GM19463 (cell line): ENCODE measurements around the gene TFE3.

Experiments used
- ATAC-seq: cut with Tn5 transposase; IDR thresholded peaks from one replicate; pipeline ENCODE4 v1.9.1; 2021; ENCODE audit warnings: mild to moderate bottlenecking, moderate library complexity; ENCODE audit not compliant: unreplicated experiment

The TFE3 gene

GRCh38 chrX:49043220-49043986 is at the start of gene TFE3:
TFE3 (minus strand) TSS chrX:49043357; CDS start chrX:49043226, 131 bp downstream.
- ATAC-seq, result peak; percentile 89

GRCh38 chrX:49089553-49089952 is 46.4 kb upstream of the TFE3 start:
- ATAC-seq, result no peak

GRCh38 chrX:49082271-49082871 is 39.2 kb upstream of the TFE3 start:
- no peak for ATAC-seq

- ATAC-seq, result peak; percentile 75
Observed at GRCh38 chrX:49079489-49080428, 36.6 kb upstream of the TFE3 start, which contains the start of gene WDR45. WDR45 (minus strand) TSS chrX:49079887; CDS start chrX:49078095, 1,792 bp downstream.

- ATAC-seq, result no peak
Observed at GRCh38 chrX:49077941-49078340, 34.8 kb upstream of the TFE3 start.

GRCh38 chrX:49075347-49075746 is 32.2 kb upstream of the TFE3 start:
- no peak for ATAC-seq

- peak; percentile 89 for ATAC-seq
Observed at GRCh38 chrX:49073601-49074575, 30.7 kb upstream of the TFE3 start, which contains the start of gene PRAF2. PRAF2 (minus strand) TSS chrX:49074002; CDS start chrX:49073987, 15 bp downstream.

GRCh38 chrX:49072712-49073095 is 29.5 kb upstream of the TFE3 start:
- ATAC-seq, result no peak

GRCh38 chrX:49071877-49072711 is 28.9 kb upstream of the TFE3 start:
- ATAC-seq, result no peak

GRCh38 chrX:49070988-49071387 is 27.8 kb upstream of the TFE3 start:
- no peak for ATAC-seq

- no peak for ATAC-seq
Observed at GRCh38 chrX:49069038-49069437, 25.9 kb upstream of the TFE3 start.

- ATAC-seq, result no peak
Observed at GRCh38 chrX:49067285-49068120, 24.3 kb upstream of the TFE3 start.

GRCh38 chrX:49066690-49067089 is 23.5 kb upstream of the TFE3 start:
- ATAC-seq, result no peak

- no peak for ATAC-seq
Observed at GRCh38 chrX:49066278-49066677, 23.1 kb upstream of the TFE3 start.

- no peak for ATAC-seq
Observed at GRCh38 chrX:49064735-49065134, 21.6 kb upstream of the TFE3 start.

GRCh38 chrX:49064303-49064702 is 21.1 kb upstream of the TFE3 start:
- ATAC-seq, result no peak

GRCh38 chrX:49063715-49064114 is 20.6 kb upstream of the TFE3 start:
- ATAC-seq, result no peak

- no peak for ATAC-seq
Observed at GRCh38 chrX:49061916-49062315, 18.8 kb upstream of the TFE3 start.
